MCF 10A (cell line): ENCODE results near the gene DHRS4. TPM values are rescaled to one million over a fixed set of nuclear protein-coding genes. Genes with fewer than 3 reads are reported as not detected.

Source experiments
- BruUV-seq: library from RNA; stranded (reverse); fragments of 400-500 nt; replicated peaks from 2 replicates; lab custom pipeline; 2021; lab: Mats Ljungman, UMichigan
- CTCF ChIA-PET: fragments of 300-600 bp; sonication (Branson Sonifier 250); formaldehyde crosslinking; extraction: SDS; loops from one replicate; lab custom pipeline; 2021; ENCODE audit warnings: antibody characterized with exemption, inconsistent platforms; lab: Yijun Ruan, JAX
- POLR2A ChIA-PET: fragments of 300-600, 350-650 bp; sonication (Branson Sonifier 250); formaldehyde crosslinking; extraction: SDS; loops from one replicate; lab custom pipeline; 2020; ENCODE audit warnings: antibody characterized with exemption, inconsistent platforms; lab: Yijun Ruan, JAX
- DNase-seq: peaks from one replicate; pipeline ENCODE4 v3.0.0-alpha.2; 2018; ENCODE audit not compliant: unreplicated experiment
- H3K27ac Mint-ChIP-seq: one replicate; pipeline ENCODE4 v1.8.0; 2022; ENCODE audit warnings: mild to moderate bottlenecking, low read depth, mixed read lengths; ENCODE audit not compliant: unreplicated experiment
- H3K27me3 Mint-ChIP-seq: one replicate; pipeline ENCODE4 v1.8.0; 2022; ENCODE audit warnings: mixed read lengths; ENCODE audit not compliant: insufficient read depth, unreplicated experiment
- H3K36me3 Mint-ChIP-seq: one replicate; pipeline ENCODE4 v1.8.0; 2022; ENCODE audit warnings: mild to moderate bottlenecking, moderate library complexity, mixed read lengths; ENCODE audit not compliant: insufficient read depth, unreplicated experiment
- H3K4me1 Mint-ChIP-seq: one replicate; pipeline ENCODE4 v1.8.0; 2022; ENCODE audit warnings: mixed read lengths; ENCODE audit not compliant: insufficient read depth, unreplicated experiment
- H3K4me3 Mint-ChIP-seq: one replicate; pipeline ENCODE4 v1.8.0; 2022; ENCODE audit warnings: mild to moderate bottlenecking, moderate library complexity, mixed read lengths; ENCODE audit not compliant: unreplicated experiment
- H3K9me3 Mint-ChIP-seq: one replicate; pipeline ENCODE4 v1.8.0; 2022; ENCODE audit warnings: mixed read lengths; ENCODE audit not compliant: unreplicated experiment
- intact Hi-C: fragments of 100-400 bp; cut with micrococcal nuclease; formaldehyde crosslinking; loops from 2 replicates; pipeline ENCODE4 v1.14.1; 2022
- total RNA-seq: library from RNA; stranded (reverse); gene quantifications from 2 replicates; pipeline ENCODE4 v1.2.3, GENCODE V29; 2022
- TF ChIP-seq, protein P1 (sequence below): fragments of 200-600 bp; IDR thresholded peaks from one replicate; pipeline ENCODE4 v1.8.0; 2022; ENCODE audit warnings: antibody characterized with exemption, mild to moderate bottlenecking; ENCODE audit not compliant: unreplicated experiment

Gene DHRS4
- total RNA-seq, 1 experiment from 2014 or later = 32.5 TPM

DNA sequence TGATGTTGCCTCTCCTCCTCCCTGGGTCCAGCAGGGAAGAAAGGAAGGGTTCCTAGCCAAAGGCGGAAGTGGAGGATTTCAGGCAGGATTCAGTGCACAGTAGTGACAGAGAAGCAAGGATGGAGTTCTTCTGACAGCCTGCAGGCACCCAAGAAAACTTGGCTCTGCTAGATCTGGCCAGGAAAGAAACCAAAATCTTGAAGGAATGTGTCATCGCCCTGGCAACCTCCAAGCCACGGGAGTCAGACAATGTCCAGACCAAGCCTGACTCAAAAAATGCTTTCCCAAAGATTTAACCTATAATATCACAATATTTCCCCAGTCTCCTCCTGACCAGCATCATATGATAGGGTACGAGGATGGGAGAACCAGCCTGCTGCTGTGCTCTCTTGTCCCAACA is 22.8 kb upstream of the DHRS4 start:
- intact Hi-C loops = loop anchor here (2.0 kb wide), 1 partner anchor 342 kb away; no protein-coding TSS in a partner anchor
- ChIA-PET POLR2A (interaction anchor here (0.6 to 0.7 kb wide), 2 partner anchors 299 to 317 kb away, joined by 3 read pairs; no protein-coding TSS in a partner anchor), CTCF (interaction anchor here (0.5 to 7.4 kb wide), 29 partner anchors 8 to 456 kb away, joined by 3 to 71 read pairs (median 4); partner anchors contain the start of gene DHRS4)
- H3K4me3 Mint-ChIP-seq = no peak overlapping the region
- no peak overlapping the region for H3K27ac Mint-ChIP-seq
- H3K9me3 Mint-ChIP-seq = no peaks in the 10 kb centered on the region
- H3K36me3 Mint-ChIP-seq = no peaks in the 10 kb centered on the region
- DNase-seq = no peak
- H3K4me1 Mint-ChIP-seq = no peaks in the 10 kb centered on the region
- TF ChIP-seq, protein P1, sequence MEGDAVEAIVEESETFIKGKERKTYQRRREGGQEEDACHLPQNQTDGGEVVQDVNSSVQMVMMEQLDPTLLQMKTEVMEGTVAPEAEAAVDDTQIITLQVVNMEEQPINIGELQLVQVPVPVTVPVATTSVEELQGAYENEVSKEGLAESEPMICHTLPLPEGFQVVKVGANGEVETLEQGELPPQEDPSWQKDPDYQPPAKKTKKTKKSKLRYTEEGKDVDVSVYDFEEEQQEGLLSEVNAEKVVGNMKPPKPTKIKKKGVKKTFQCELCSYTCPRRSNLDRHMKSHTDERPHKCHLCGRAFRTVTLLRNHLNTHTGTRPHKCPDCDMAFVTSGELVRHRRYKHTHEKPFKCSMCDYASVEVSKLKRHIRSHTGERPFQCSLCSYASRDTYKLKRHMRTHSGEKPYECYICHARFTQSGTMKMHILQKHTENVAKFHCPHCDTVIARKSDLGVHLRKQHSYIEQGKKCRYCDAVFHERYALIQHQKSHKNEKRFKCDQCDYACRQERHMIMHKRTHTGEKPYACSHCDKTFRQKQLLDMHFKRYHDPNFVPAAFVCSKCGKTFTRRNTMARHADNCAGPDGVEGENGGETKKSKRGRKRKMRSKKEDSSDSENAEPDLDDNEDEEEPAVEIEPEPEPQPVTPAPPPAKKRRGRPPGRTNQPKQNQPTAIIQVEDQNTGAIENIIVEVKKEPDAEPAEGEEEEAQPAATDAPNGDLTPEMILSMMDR = no peak
- H3K27me3 Mint-ChIP-seq = no peaks in the 10 kb centered on the region
- BruUV-seq = no TSS peak

DNA sequence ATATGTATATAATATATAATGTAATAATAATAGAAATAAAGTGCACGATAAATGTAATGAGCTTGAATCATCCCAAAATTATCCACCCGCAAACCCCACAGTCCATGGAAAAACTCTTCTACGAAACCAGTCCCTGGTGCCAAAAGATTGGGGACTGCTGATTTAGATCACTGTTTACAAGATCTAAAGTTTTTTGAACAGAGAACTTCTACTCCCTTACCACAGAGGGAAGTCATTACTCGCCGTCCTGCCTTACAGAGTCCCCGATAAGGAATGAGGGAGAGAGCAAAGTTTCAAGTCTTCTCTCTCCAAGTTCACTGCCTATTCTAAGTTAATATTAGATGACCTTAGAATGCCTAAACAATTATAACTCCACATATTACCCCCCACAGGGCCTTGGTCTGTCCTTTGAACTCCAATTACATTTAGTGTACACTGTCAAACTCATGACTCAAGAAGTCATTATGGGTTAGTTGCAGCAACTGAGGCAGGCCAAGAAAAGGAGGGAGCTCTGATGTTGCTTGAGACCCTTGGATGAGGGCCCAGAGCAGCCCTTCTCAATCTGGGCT is 21.8 kb upstream of the DHRS4 start:
- no peaks in the 10 kb centered on the region for H3K4me1 Mint-ChIP-seq
- no peaks in the 10 kb centered on the region for H3K36me3 Mint-ChIP-seq
- intact Hi-C loops = loop anchor here (2.0 kb wide), 1 partner anchor 343 kb away; no protein-coding TSS in a partner anchor
- CTCF ChIA-PET = interaction anchor here (0.6 to 7.4 kb wide), 15 partner anchors 9 to 343 kb away, joined by 3 to 71 read pairs (median 4); no protein-coding TSS in a partner anchor
- TF ChIP-seq, protein P1 = no peak
- no peaks in the 10 kb centered on the region for H3K27me3 Mint-ChIP-seq
- H3K27ac Mint-ChIP-seq = no peak overlapping the region
- BruUV-seq = no TSS peak
- H3K4me3 Mint-ChIP-seq = no peak overlapping the region
- POLR2A ChIA-PET = no interaction called here
- no peak for DNase-seq
- no peaks in the 10 kb centered on the region for H3K9me3 Mint-ChIP-seq

DNA sequence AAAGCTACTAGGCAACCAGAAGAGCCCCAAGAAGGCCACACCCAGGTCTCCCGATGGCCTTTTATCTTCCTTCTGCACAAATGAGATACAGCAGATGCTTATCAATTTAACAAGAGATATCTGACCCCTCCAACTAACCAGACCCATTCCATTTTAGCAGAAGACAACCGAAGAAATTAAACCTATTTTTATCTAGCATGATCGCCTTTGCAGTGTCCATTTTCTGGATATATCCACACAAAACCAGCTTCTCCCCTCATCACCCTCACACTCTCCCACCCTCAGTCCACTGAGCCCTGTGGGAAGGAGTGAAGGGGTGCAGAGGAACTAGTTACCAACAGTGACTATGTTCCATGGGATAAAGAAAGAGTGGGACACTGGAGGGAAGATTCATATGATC is 20.9 kb upstream of the DHRS4 start:
- no peaks in the 10 kb centered on the region for H3K9me3 Mint-ChIP-seq
- no TSS peak for BruUV-seq
- TF ChIP-seq, protein P1 = no peak
- no peaks in the 10 kb centered on the region for H3K27me3 Mint-ChIP-seq
- CTCF ChIA-PET = interaction anchor here (0.6 to 7.4 kb wide), 6 partner anchors 9 to 300 kb away, joined by 3 to 71 read pairs (median 4); no protein-coding TSS in a partner anchor
- intact Hi-C loops = no loop called here
- no peaks in the 10 kb centered on the region for H3K36me3 Mint-ChIP-seq
- no peak overlapping the region for H3K27ac Mint-ChIP-seq
- no peaks in the 10 kb centered on the region for H3K4me1 Mint-ChIP-seq
- no peak for DNase-seq
- POLR2A ChIA-PET = no interaction called here
- no peak overlapping the region for H3K4me3 Mint-ChIP-seq

DNA sequence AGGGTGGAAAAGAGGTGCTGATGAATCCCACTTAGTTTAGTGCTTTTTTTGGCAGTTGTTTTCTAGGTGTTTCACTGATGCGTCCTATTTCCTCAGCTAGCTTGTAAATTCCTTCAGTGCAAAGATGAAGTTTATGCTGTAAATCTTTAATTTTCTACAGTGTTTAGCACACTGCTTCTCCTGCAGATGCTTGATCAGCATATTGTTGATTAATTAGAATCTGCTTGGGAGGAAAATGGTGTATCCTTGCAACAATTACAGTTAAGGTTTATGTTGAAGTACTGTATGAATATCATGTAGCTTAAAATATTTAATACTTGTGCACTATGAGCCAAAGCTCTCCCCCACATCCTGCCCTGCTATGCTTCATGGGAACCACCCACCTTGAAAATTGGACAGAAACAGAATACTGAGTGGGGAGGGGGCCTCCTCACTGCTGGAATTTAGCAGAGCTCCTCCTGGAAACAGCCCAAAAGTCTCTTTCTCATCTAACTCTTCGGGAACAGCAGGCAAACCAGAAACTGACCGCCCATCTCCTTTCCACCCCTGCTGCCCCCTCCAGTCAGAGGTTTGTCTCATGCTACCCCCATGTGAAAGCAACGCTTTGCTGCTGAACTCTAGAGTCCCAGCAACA is 20.3 kb upstream of the DHRS4 start:
- no peak for DNase-seq
- ChIA-PET POLR2A (no interaction called here), CTCF (interaction anchor here (0.8 to 7.4 kb wide), 4 partner anchors 175 to 301 kb away, joined by 3 to 71 read pairs (median 3); no protein-coding TSS in a partner anchor)
- Mint-ChIP-seq H3K9me3 (no peaks in the 10 kb centered on the region), H3K4me3 (no peak overlapping the region), H3K27me3 (no peaks in the 10 kb centered on the region), H3K36me3 (peaks cover 4% of the 10 kb centered on the region), H3K4me1 (no peaks in the 10 kb centered on the region), H3K27ac (no peak overlapping the region)
- TF ChIP-seq, protein P1 = no peak
- no TSS peak for BruUV-seq
- intact Hi-C loops = no loop called here
